IMR-90 (cell line): ENCODE measurements around the gene CYB5D1. TPM values are rescaled to one million over a fixed set of nuclear protein-coding genes. Genes with fewer than 3 reads are reported as not detected.

Source experiments
- ATAC-seq: fragments of 200-7000 bp; cut with Tn5 transposase; 2 replicates; pipeline ENCODE4 v1.9.1; 2020; ENCODE audit warnings: low read depth, mild to moderate bottlenecking, moderate library complexity
- BruUV-seq: library from RNA; stranded (reverse); fragments of 400-500 nt; replicated peaks from 2 replicates; lab custom pipeline; 2021; lab: Mats Ljungman, UMichigan
- CTCF ChIA-PET: fragments of 300-600 bp; formaldehyde crosslinking; extraction: SDS; loops from one replicate; lab custom pipeline; 2021; ENCODE audit warnings: antibody characterized with exemption; lab: Yijun Ruan, JAX
- POLR2A ChIA-PET: fragments of 300-600 bp; sonication (Branson Sonifier 250); formaldehyde crosslinking; loops from one replicate; lab custom pipeline; 2022; ENCODE audit warnings: antibody characterized with exemption; ENCODE audit not compliant: unreplicated experiment; lab: Charles Lee
- DNase-seq: peaks from one replicate; pipeline ENCODE4 v3.0.0; 2013
- H2AFZ ChIP-seq: replicated peaks from 2 replicates; pipeline ENCODE3; 2013; ENCODE audit warnings: low read length, mild to moderate bottlenecking; ENCODE audit not compliant: poor library complexity
- H2AK5ac ChIP-seq: 2 replicates; pipeline ENCODE4 v1.6.1; 2013; ENCODE audit warnings: low read depth, low read length, inconsistent platforms
- H2AK9ac ChIP-seq: replicated peaks from 2 replicates; pipeline ENCODE3; 2013; ENCODE audit warnings: mild to moderate bottlenecking, low read depth, low read length, moderate library complexity; ENCODE audit not compliant: poor library complexity
- H2BK120ac ChIP-seq: 2 replicates; pipeline ENCODE4 v1.6.1; 2013; ENCODE audit warnings: low read depth, low read length, inconsistent platforms
- H2BK15ac ChIP-seq: 3 replicates; pipeline ENCODE4 v1.6.1; 2013; ENCODE audit warnings: low read depth, low read length, inconsistent platforms
- H2BK20ac ChIP-seq: 2 replicates; pipeline ENCODE4 v1.6.1; 2013; ENCODE audit warnings: low read depth, mild to moderate bottlenecking, inconsistent platforms, low read length, moderate library complexity
- H2BK5ac ChIP-seq: 2 replicates; pipeline ENCODE4 v1.6.1; 2013; ENCODE audit warnings: mild to moderate bottlenecking, low read depth, low read length, inconsistent platforms; ENCODE audit not compliant: poor library complexity, severe bottlenecking
- H3K14ac ChIP-seq: replicated peaks from 2 replicates; pipeline ENCODE4 v1.6.1; 2013; ENCODE audit warnings: low read depth, low read length, inconsistent platforms
- H3K18ac ChIP-seq: 2 replicates; pipeline ENCODE4 v1.6.1; 2013; ENCODE audit warnings: low read depth, low read length, control low read depth
- H3K23ac ChIP-seq: 2 replicates; pipeline ENCODE4 v1.6.1; 2013; ENCODE audit warnings: low read depth, low read length, inconsistent platforms
- H3K27ac ChIP-seq: 2 replicates; pipeline ENCODE4 v1.5.1; 2013; ENCODE audit warnings: mild to moderate bottlenecking, control low read depth, low read length; ENCODE audit not compliant: insufficient read depth
- H3K27me3 ChIP-seq: 2 replicates; pipeline ENCODE4 v1.6.1; 2013; ENCODE audit warnings: low read length; ENCODE audit not compliant: control insufficient read depth, insufficient read depth
- H3K36me3 ChIP-seq: 2 replicates; pipeline ENCODE4 v1.6.1; 2013; ENCODE audit warnings: low read length, mixed read lengths; ENCODE audit not compliant: control insufficient read depth, insufficient read depth
- H3K4ac ChIP-seq: 2 replicates; pipeline ENCODE4 v1.6.1; 2013; ENCODE audit warnings: low read depth, low read length, inconsistent platforms
- H3K4me1 ChIP-seq: 2 replicates; pipeline ENCODE4 v1.6.1; 2013; ENCODE audit warnings: low read length, mixed read lengths; ENCODE audit not compliant: control insufficient read depth, insufficient read depth
- H3K4me2 ChIP-seq: 2 replicates; pipeline ENCODE4 v1.6.1; 2013; ENCODE audit warnings: low read depth, mild to moderate bottlenecking, control low read depth, low read length, moderate library complexity
- H3K4me3 ChIP-seq: 2 replicates; pipeline ENCODE4 v1.5.1; 2013; ENCODE audit warnings: low read depth, mild to moderate bottlenecking, control low read depth, low read length, moderate library complexity; ENCODE audit not compliant: insufficient read depth
- H3K56ac ChIP-seq: 2 replicates; pipeline ENCODE4 v1.6.1; 2013; ENCODE audit warnings: low read length, inconsistent platforms; ENCODE audit not compliant: insufficient read depth; ENCODE audit errors: extremely low read depth
- H3K79me1 ChIP-seq, 2 experiments: 2 replicates each; pipeline ENCODE4 v1.6.1; 2013; ENCODE audit warnings: low read length in 2 of 2, inconsistent platforms in 1 of 2, low read depth in 1 of 2
- H3K9ac ChIP-seq: 2 replicates; pipeline ENCODE4 v1.6.1; 2013; ENCODE audit warnings: low read depth, low read length, control low read depth
- H3K9me1 ChIP-seq: 2 replicates; pipeline ENCODE4 v1.6.1; 2013; ENCODE audit warnings: low read length, inconsistent platforms; ENCODE audit not compliant: insufficient read depth
- H3K9me3 ChIP-seq: 2 replicates; pipeline ENCODE4 v1.6.1; 2013; ENCODE audit warnings: low read length; ENCODE audit not compliant: control insufficient read depth, insufficient read depth
- H4K20me1 ChIP-seq: 2 replicates; pipeline ENCODE4 v1.6.1; 2013; ENCODE audit warnings: low read length, inconsistent platforms; ENCODE audit not compliant: insufficient read depth
- H4K5ac ChIP-seq: 2 replicates; pipeline ENCODE4 v1.6.1; 2013; ENCODE audit warnings: mild to moderate bottlenecking, low read depth, low read length, control low read depth
- H4K8ac ChIP-seq, 2 experiments: 2 replicates each; pipeline ENCODE4 v1.6.1; 2013; ENCODE audit warnings: low read depth in 2 of 2, low read length in 2 of 2, control low read depth in 1 of 2, inconsistent platforms in 1 of 2
- H4K91ac ChIP-seq: 2 replicates; pipeline ENCODE4 v1.6.1; 2013; ENCODE audit warnings: low read depth, low read length, inconsistent platforms; ENCODE audit not compliant: insufficient read depth
- MAFK ChIP-seq: IDR thresholded peaks from 2 replicates; pipeline ENCODE4 v1.6.1; 2012; ENCODE audit warnings: low read depth, low read length, improper control_type of control experiment
- MAZ ChIP-seq: IDR thresholded peaks from 2 replicates; pipeline ENCODE4 v1.6.1; 2012; ENCODE audit warnings: low read depth, mild to moderate bottlenecking, low read length, improper control_type of control experiment, moderate library complexity, borderline replicate concordance
- POLR2A ChIP-seq: IDR thresholded peaks from 2 replicates; pipeline ENCODE4 v1.6.1; 2012; ENCODE audit warnings: mild to moderate bottlenecking, low read depth, low read length
- RAD21 ChIP-seq: IDR thresholded peaks from 2 replicates; pipeline ENCODE4 v1.6.1; 2012; ENCODE audit warnings: low read length, improper control_type of control experiment
- WGBS, 2 experiments: methylation state at CpG; one replicate each; pipeline versions ENCODE4 v1.1.5 to v1.1.7; 2013; ENCODE audit warnings: missing lambda C conversion rate in 2 of 2; ENCODE audit not compliant: insufficient read length in 1 of 2; ENCODE audit errors: extremely low coverage in 2 of 2; 5-methylcytosine and 5-hydroxymethylcytosine counted together
- dilution Hi-C: fragments of 300-500 bp; cut with HindIII; formaldehyde crosslinking; loops from one replicate; pipeline ENCODE4 v1.14.3; 2018; ENCODE audit warnings: low sequenced_read_pairs; ENCODE audit not compliant: unreplicated experiment
- in situ Hi-C: fragments of 300-500 bp; cut with MboI; formaldehyde crosslinking; loops from 3 replicates; pipeline ENCODE4 v1.14.3; 2019; ENCODE audit warnings: low sequenced_read_pairs, inconsistent platforms, mixed read lengths
- intact Hi-C: fragments of 100-400 bp; cut with micrococcal nuclease; formaldehyde crosslinking; loops from 2 replicates; pipeline ENCODE4 v1.10.0; 2022
- polyA plus RNA-seq, 3 experiments: library from polyadenylated mRNA; depleted of rRNA; stranded (reverse); fragments of >200 nt; gene quantifications; 2 replicates each; pipeline ENCODE4 v1.2.3, GENCODE V29; 2012; ENCODE audit warnings: low replicate concordance in 1 of 3
- total RNA-seq: library from RNA; depleted of rRNA; stranded (reverse); fragments of >200 nt; gene quantifications from 2 replicates; pipeline ENCODE4 v1.2.3, GENCODE V29; 2012
- TF ChIP-seq, protein P1 (sequence below): fragments of 150-350 bp; IDR thresholded peaks from 2 replicates; pipeline ENCODE4 v1.6.1; 2016; ENCODE audit warnings: low read depth, mild to moderate bottlenecking, low read length, moderate library complexity, borderline replicate concordance

CYB5D1 gene
- total and polyA plus RNA-seq, 2 of the 4 experiments (the other 2 are of a cell fraction) = 8.8 to 10.8 TPM

GRCh38 chr17:7887482-7888183, 29.8 kb downstream of the CYB5D1 start:
- Histone ChIP-seq H2AFZ (peak overlapping the region; percentile 88), H3K9me3 (no peaks in the 10 kb centered on the region), H3K18ac (peak overlapping the region; percentile 55), H2AK9ac (peak overlapping the region; percentile 97), H3K27me3 (no peaks in the 10 kb centered on the region), H2AK5ac (peak overlapping the region; percentile 94), H4K91ac (peak overlapping the region; percentile 93), H3K27ac (peak overlapping the region; percentile 100), H2BK5ac (peak overlapping the region; percentile 98), H2BK15ac (peak overlapping the region; percentile 32; the same call in 2 of the 3 replicates), H3K36me3 (peaks cover 17% of the 10 kb centered on the region), H3K4me2 (peak overlapping the region; percentile 99), H3K4me3 (peak overlapping the region; percentile 46), H3K79me1 (peaks cover 7 to 65% of the 10 kb centered on the region in 2 experiments), H4K5ac (peak overlapping the region; percentile 51), H3K9me1 (peaks cover 9% of the 10 kb centered on the region), H4K8ac (peak overlapping the region; percentile 69 to 89; a peak in 3 of 4 replicates), H3K23ac (peak overlapping the region; percentile 88), H3K4ac (peak overlapping the region; percentile 90), H3K14ac (peak overlapping the region; percentile 89), H4K20me1 (peaks cover 14% of the 10 kb centered on the region), H3K56ac (peak overlapping the region; percentile 75), H3K9ac (peak overlapping the region; percentile 79), H3K4me1 (peaks cover 24% of the 10 kb centered on the region), H2BK120ac (peak overlapping the region; percentile 85), H2BK20ac (peak overlapping the region; percentile 53; the same call in 1 of the 2 replicates)
- WGBS, 2 experiments = no CpG with 5 or more reads among the region's 35 CpGs
- ChIA-PET POLR2A (no interaction called here), CTCF (no interaction called here)
- ATAC-seq = peak; percentile 87
- DNase-seq = peak; percentile 98
- dilution Hi-C loops (no loop called here), intact Hi-C loops (loop anchor here (2.0 kb wide), 1 partner anchor 25 kb away; no protein-coding TSS in a partner anchor), in situ Hi-C loops (no loop called here)
- TF ChIP-seq MAZ (peak; percentile 91), POLR2A (0 out of 2 replicates have a peak, but pooled peaks have one; percentile 7), RAD21 (no peak), MAFK (no peak)
- TF ChIP-seq, protein P1, sequence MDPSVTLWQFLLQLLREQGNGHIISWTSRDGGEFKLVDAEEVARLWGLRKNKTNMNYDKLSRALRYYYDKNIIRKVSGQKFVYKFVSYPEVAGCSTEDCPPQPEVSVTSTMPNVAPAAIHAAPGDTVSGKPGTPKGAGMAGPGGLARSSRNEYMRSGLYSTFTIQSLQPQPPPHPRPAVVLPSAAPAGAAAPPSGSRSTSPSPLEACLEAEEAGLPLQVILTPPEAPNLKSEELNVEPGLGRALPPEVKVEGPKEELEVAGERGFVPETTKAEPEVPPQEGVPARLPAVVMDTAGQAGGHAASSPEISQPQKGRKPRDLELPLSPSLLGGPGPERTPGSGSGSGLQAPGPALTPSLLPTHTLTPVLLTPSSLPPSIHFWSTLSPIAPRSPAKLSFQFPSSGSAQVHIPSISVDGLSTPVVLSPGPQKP = no peak
- no TSS peak for BruUV-seq
